GM18498 (cell line): ENCODE measurements around the gene ZKSCAN2.

Source experiments
- ATAC-seq: cut with Tn5 transposase; IDR thresholded peaks from one replicate; pipeline ENCODE4 v1.9.1; 2021; ENCODE audit warnings: mild to moderate bottlenecking, moderate library complexity; ENCODE audit not compliant: unreplicated experiment

Gene ZKSCAN2

DNA sequence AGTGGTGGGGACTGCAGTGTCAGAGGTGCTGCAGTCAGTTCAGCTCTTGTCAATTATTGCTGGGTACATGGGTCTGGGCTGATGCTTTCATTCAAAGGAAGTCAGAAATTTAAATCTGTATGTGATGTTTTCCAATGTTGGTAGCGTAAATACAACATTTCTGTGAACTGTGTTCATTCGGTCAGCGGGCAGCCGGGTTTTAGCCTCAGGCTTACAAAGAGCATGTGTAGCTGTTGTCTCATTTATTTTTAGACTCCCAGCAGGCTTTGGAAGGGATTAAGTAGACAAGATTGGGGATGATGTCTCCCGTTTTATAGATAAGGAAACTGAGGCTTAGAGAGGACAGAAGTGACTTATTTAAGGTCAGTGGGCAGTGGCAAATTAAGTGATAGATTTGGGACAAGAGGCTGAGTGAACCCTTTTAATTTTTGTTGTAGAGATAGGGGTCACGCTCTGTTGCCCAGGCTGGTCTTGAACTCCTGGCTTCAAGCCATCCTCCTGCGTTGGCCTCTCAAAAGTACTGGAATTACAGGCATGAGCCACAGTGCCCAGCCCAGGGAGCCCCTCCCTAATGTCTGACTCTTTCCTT is 32.8 kb downstream of the ZKSCAN2 start:
- ATAC-seq = no peak

DNA sequence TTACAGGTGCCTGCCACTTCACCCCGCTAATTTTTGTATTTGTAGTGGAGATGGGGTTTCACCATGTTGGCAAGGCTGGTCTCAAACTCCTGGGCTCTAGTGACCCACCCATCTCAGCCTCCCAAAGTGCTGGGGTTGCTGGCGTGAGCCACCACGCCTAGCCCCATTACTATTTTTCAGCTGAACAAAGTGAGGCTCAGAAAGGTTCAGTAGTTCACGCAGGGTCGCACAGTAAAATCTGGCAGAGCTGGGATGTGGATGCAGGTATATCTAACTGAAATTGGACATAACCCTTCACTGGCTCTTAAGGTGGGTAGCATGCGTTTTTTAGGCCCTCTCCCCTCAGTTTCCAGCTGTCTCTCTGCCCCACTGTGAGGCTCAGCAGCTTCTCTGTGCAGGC is 33.7 kb downstream of the ZKSCAN2 start:
- no peak for ATAC-seq

DNA sequence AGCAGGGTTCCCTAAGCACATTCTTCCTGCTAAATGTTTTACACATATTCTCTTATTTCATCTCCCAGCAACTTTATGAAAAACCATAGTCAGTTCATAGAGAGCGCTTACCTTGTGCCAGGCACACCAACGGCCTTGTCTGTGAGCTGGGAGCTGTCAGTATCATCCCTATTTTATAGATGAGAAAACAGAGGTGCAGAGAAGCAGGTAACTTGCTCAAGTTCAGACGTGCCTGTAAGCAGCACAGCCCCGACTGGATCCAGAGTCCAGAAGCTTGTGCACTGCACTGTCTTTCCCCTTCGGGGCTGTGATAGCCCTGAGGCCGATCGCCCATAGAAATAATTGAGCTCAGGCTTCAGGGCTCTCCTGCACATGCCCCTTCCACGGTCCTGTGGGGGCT is 34.7 kb downstream of the ZKSCAN2 start:
- no peak for ATAC-seq

DNA sequence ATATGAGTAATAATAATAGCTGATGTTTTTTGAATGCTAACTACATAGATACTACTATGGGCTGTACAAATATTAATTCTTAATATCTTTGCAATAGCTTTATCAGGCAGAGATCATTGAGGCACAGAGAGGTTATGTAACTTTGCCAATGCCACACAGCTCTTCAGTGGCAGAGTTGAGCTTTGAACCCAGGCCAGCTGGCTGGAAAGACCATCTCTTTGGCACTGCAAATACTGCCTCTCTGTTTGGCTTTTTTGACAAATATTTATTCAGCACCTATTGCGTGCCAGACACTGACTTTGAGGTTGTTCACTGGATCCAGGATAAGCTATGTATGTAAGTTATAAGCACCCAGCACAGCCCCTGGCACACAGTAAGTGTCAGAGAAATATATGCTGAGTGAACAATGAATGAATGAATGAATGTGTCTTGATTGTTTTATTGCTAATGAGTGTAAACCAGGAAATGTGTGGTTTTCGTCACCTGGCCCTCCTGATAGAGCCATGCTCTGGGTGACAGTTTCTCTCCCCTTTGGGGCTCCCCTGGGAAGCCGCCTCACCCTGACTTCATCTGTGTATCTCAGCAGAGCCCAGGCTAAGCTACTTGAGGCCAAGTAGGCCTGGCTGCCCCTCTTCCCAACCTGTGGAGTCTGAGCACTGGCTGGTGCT is 38.4 kb downstream of the ZKSCAN2 start:
- no peak for ATAC-seq

DNA sequence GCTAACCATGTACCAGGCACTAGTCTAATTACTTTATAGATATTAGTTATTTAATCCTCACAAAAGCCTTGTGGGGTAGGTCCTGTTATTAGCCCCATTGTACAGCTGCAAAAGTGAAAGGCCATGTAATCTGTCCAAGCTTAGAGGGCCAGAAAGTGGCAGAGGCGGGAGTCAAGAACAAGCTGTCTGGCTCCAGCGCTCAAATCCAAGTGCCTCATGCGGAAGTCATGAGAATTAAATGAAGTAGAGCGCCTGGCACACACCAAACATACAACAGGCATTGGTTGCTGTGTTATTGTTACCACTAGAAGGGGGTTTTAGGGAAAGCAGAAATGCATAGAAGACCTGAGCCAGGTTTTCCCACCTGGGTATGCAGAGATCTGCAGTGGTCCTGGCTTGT is 39.7 kb downstream of the ZKSCAN2 start:
- no peak for ATAC-seq

DNA sequence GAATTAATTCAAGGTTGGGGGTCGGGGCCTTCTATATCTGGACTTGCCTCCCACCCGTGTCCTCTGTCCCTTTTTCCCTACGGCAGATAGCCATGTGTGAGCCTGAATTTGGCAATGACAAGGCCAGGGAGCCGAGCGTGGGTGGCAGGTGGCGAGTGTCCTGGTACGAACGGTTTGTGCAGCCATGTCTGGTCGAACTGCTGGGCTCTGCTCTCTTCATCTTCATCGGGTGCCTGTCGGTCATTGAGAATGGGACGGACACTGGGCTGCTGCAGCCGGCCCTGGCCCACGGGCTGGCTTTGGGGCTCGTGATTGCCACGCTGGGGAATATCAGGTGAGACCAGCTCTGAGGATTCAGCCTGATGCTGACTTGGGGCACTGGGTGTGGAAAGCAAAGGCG is 40.5 kb downstream of the ZKSCAN2 start:
- ATAC-seq = no peak

DNA sequence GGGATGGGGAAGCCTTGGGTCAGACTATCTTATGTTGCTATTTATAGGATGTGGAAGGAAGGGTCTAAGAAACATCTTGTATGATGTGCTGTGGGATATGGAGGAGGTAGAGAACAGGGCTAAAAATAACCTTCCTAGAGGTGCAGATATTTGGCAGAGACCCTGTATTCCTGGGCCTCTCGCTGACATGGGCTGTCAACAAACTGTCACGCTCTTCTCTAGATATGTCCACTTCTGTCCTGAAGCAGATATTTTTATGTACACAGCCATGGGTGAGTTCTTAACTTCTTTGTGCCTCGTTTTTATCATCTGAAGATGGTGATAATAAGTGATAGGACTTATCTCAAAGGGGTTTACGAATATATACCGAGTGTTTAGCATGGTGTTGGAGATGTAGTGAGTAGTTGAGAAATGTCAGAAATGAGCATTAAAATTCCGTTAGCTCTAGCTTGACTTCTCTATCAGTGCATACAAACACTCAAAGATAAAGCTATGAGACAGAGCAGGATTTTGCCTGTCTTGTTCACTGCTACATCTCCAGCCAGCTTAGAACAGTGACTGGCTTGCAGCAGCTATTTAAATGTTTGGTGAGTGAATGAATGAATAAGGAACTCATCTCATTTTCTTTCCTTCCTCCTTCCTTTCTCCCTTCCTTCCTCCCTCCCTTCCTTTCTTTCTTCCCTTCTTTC is 43.8 kb downstream of the ZKSCAN2 start:
- no peak for ATAC-seq

DNA sequence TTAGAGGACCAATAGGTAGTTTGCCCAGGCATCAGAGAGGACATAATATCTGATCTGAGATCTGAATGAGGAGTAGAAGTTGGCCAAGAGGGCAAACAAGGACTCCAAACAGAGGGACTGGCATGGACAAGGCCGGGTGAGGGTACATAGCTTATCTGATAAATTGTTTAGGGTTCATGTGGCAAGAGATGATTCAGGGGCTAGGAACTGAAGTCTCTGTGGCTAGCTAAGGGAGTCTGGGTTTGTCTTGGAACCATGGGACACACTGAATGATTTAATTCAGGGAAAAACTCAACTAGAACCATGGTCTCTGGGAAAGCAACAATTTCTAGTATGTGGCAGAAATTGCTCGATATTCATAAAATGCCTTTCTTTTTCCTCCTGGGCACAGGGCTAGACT is 45.0 kb downstream of the ZKSCAN2 start:
- no peak for ATAC-seq

DNA sequence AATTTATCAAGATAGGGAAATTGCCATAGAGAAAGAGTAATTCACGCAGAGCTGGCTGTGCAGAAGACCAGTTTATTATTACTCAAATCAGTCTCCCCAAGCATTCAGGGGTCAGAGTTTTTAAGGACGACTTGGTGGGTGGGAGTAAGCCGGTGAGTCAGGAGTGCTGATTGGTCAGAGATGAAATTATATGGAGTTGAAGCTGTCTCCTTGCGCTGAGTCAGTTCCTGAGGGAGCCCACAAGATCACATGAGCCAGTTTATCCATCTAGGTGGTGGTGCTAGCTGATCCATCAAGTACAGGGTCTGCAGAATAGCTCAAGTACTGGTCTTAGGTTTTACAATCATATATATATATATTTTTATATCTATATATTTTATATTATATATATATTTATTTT is 46.9 kb downstream of the ZKSCAN2 start:
- ATAC-seq = no peak

DNA sequence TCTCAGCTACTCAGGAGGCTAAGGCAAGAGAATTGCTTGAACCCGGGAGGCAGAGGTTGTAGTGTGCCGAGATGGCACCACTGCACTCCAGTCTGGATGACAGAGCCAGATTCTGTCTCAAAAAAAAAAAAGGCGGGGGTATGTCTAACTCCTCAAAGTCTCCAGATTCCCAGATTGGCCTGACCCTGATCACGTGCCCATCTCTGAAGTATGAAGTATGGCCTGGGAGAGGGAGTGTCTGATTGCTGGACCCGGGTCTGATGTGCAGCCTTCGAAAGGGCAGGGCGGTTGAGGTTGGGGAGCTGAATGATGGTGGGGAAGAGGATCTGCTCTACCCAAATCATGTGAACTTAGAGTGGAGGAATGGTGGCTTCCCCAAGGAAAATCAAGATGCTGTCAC is 58.2 kb downstream of the ZKSCAN2 start:
- ATAC-seq = no peak

DNA sequence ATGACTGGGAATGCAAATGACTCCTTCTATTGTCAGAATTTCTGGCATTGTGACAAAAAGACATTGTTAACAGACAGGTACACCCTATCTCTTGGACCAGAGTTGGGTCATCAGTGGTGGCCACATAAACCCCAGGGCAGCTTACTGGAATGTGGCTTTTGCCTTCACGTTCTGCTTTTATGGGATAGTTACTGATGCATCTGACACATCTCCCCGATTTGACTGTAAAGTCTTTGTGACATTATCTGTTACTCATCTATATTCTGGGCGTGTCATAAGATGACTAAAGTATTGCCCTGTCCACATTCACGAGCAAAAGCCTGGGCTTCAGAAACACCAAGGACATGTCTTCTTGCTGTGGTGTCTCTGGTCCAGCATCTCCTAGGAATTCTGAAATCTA is 59.6 kb downstream of the ZKSCAN2 start:
- no peak for ATAC-seq

DNA sequence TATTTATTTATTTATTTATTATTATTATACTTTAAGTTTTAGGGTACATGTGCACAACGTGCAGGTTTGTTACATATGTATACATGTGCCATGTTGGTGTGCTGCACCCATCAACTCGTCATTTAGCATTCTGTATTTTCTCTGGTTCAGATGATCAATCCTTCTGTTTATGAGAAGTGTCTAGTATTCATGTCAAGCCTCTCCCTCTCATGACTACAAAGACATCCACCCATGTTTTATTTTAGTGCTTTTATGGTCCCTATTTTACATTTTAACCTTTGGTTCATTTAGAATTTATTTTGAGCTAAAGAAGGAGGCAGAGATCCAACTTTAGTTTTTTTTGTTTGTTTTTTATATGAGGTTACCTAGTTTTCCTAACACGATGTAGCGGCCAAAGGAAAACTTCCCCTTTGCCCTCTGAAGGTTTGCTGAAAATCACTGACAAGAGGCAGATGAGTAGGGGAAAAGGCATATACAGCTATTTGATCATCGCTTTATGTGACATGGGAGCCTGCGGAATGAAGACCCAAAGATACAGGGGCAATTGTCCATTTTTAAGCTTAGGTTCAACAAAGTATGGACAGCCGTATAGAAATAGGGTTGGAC is 63.3 kb downstream of the ZKSCAN2 start:
- no peak for ATAC-seq

DNA sequence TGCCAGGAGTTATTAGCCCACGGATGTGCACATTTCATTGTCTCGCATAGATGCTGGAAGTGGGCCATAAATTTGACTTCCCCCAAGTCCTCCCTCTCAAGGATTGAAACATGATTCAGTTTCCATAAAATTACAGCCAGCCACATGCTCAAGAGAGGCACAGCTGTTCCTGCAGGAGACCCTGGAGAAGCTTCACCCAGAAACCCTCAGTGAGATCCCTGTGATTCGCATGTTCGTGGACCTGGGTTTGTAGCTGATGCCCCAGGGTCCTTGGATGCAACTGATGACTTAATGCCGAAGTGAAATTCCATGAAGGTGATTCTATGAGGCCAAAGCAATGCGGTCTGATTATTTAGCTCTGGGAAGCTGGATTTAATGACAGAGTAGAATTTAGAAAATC is 65.5 kb downstream of the ZKSCAN2 start:
- no peak for ATAC-seq

DNA sequence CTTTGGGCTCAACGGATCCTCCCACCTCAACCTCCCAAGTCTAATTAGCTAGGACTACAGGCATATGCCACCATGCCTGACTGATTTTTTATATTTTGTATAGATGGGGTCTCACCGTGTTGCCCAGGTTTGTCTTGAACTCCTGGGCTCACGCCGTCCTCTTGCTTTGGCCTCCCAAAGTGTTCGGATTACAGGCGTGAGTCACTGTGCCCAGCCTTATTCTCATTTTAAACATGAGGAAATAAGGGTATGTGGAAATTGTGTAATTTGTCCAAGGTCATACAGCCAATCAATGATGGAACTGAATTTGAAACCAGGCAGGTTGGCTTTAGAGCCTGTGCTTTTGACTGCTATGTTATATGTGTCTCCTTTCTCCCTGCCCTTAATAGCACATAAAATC is 68.3 kb downstream of the ZKSCAN2 start:
- no peak for ATAC-seq

DNA sequence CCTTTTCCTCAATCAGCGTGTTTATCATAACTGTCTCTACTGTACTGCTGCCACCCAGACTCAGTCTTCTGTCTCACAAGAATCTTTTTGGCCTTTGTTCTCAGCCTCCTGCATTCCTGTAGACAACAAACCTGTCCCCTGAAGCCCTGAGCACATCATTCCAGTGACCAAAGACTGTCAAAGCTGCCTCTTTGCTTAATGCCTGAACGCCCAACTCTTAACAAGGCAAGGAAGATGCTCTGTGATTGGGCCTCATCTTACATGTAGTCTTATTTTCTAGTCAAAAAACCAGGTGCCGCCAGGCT is 70.2 kb downstream of the ZKSCAN2 start:
- no peak for ATAC-seq
